T-cell (primary cell): Measurements from ENCODE around the gene SFXN5. TPM values are rescaled to one million over a fixed set of nuclear protein-coding genes. Genes with fewer than 3 reads are reported as not detected.

Experiments
- ATAC-seq, 4 experiments: fragments of 200-7000 bp in 3 of 4; fragments of 150-1000 bp in 1 of 4; cut with Tn5 transposase; replicated peaks in 1 of 4; 1 replicate in 3 of 4; 2 replicates in 1 of 4; pipeline ENCODE4 v1.10.0; 2021; ENCODE audit warnings: moderate library complexity in 3 of 4, mild to moderate bottlenecking in 2 of 4, moderate number of reproducible peaks in 1 of 4
- CTCF ChIA-PET, 2 donors: fragments of 300-600 bp; sonication (Branson Sonifier 250); formaldehyde crosslinking; loops; one replicate each; lab custom pipeline; 2022; ENCODE audit warnings: antibody characterized with exemption in 2 of 2; lab: Charles Lee
- POLR2A ChIA-PET, 2 donors: fragments of 300-600 bp; sonication (Branson Sonifier 250); formaldehyde crosslinking; loops; one replicate each; lab custom pipeline; 2022; ENCODE audit warnings: antibody characterized with exemption in 2 of 2; lab: Charles Lee
- DNase-seq, 35 experiments: peaks; one replicate each; pipeline versions ENCODE4 v3.0.0 to v3.0.0-alpha.2; 2013 to 2023
- H3K27ac ChIP-seq: one replicate; pipeline ENCODE4 v1.5.1; 2013; ENCODE audit warnings: low read length
- H3K27me3 ChIP-seq, 2 experiments: replicated peaks in 1 of 2; 1 replicate in 1 of 2; 2 replicates in 1 of 2; pipeline versions ENCODE4 v1.6.1 to v1.7.0; 2013; ENCODE audit warnings: low read length in 1 of 2, mixed read lengths in 1 of 2; ENCODE audit not compliant: control insufficient read depth in 2 of 2, insufficient read depth in 2 of 2; ENCODE audit errors: extremely low read depth in 1 of 2
- H3K36me3 ChIP-seq, 2 donors: 1 replicate in 1 of 2; 2 replicates in 1 of 2; pipeline versions ENCODE4 v1.6.1 to v1.7.0; 2013; ENCODE audit warnings: low read length in 1 of 2; ENCODE audit not compliant: control insufficient read depth in 2 of 2, insufficient read depth in 1 of 2; ENCODE audit errors: extremely low read depth in 1 of 2
- H3K4me1 ChIP-seq, 2 experiments: 1 replicate in 1 of 2; 2 replicates in 1 of 2; pipeline versions ENCODE4 v1.6.1 to v1.7.0; 2013; ENCODE audit warnings: low read length in 2 of 2, mixed read lengths in 1 of 2; ENCODE audit not compliant: insufficient read depth in 2 of 2, control insufficient read depth in 1 of 2; ENCODE audit errors: extremely low read depth in 1 of 2
- H3K4me3 ChIP-seq, 2 donors: 1 replicate in 1 of 2; 2 replicates in 1 of 2; pipeline versions ENCODE4 v1.5.1 to v1.7.0; 2013; ENCODE audit warnings: mild to moderate bottlenecking in 2 of 2, low read length in 1 of 2, moderate library complexity in 1 of 2; ENCODE audit not compliant: control insufficient read depth in 1 of 2; ENCODE audit errors: extremely low read depth in 1 of 2
- H3K9me3 ChIP-seq: 2 replicates; pipeline ENCODE4 v1.7.0; 2013
- H3K27ac Mint-ChIP-seq, 2 donors: one replicate each; pipeline ENCODE4 v1.8.0; 2020 to 2021; ENCODE audit warnings: mild to moderate bottlenecking in 2 of 2, mixed read lengths in 2 of 2
- H3K27me3 Mint-ChIP-seq, 2 donors: one replicate each; pipeline ENCODE4 v1.8.0; 2021 to 2022; ENCODE audit warnings: mixed read lengths in 2 of 2
- H3K36me3 Mint-ChIP-seq: one replicate; pipeline ENCODE4 v1.8.0; 2021; ENCODE audit warnings: mixed read lengths
- H3K4me1 Mint-ChIP-seq, 3 donors: one replicate each; pipeline ENCODE4 v1.8.0; 2020 to 2022; ENCODE audit warnings: mixed read lengths in 3 of 3, mild to moderate bottlenecking in 1 of 3
- H3K4me3 Mint-ChIP-seq, 3 donors: one replicate each; pipeline ENCODE4 v1.8.0; 2020 to 2022; ENCODE audit warnings: mild to moderate bottlenecking in 3 of 3, mixed read lengths in 3 of 3, moderate library complexity in 3 of 3
- H3K9me3 Mint-ChIP-seq, 3 donors: one replicate each; pipeline ENCODE4 v1.8.0; 2020 to 2022; ENCODE audit warnings: mixed read lengths in 3 of 3
- WGBS: methylation state at CpG from one replicate; pipeline ENCODE4 v1.1.5; 2013; ENCODE audit warnings: missing lambda C conversion rate; ENCODE audit not compliant: insufficient coverage; 5-methylcytosine and 5-hydroxymethylcytosine counted together
- total RNA-seq, 35 experiments: library from RNA in 6 of 35; stranded (reverse) in 6 of 35; fragments of 120-200 nt in 1 of 35; gene quantifications; one replicate each; pipeline versions ENCODE4 v1.2.1 to v1.2.4 and lab custom pipeline; 2013 to 2026

Gene SFXN5
- total RNA-seq, 5 donors from 2014 or later (not counting 1 experiment from before 2014, with no cell fraction given) = 6.3 to 14.2 (median 9.7) TPM

- WGBS = 9% methylated on average over 10 of the region's 11 CpGs
- Histone ChIP-seq H3K36me3 (no peaks in the 10 kb centered on the region), H3K27me3 (peaks cover 10 to 84% of the 10 kb centered on the region in 2 experiments), H3K4me1 (peaks cover 0 to 11% of the 10 kb centered on the region in 2 experiments), H3K4me3 (no peak overlapping the region), H3K9me3 (no peaks in the 10 kb centered on the region), H3K27ac (no peak overlapping the region)
- no peaks in the 10 kb centered on the region for H3K9me3 Mint-ChIP-seq
- H3K4me3 Mint-ChIP-seq = no peak overlapping the region
- H3K4me1 Mint-ChIP-seq = peaks cover 5 to 12% (median 10%) of the 10 kb centered on the region in 3 donors
- H3K36me3 Mint-ChIP-seq = no peaks in the 10 kb centered on the region
- peak in 28 of 35 experiments; percentile 23 to 71 (median 44) for DNase-seq
- ChIA-PET POLR2A (no interaction called here), CTCF (interaction anchor here (0.6 to 2.2 kb wide), 9 partner anchors 8 to 285 kb away, joined by 3 to 19 read pairs (median 7); no protein-coding TSS in a partner anchor)
- H3K27ac Mint-ChIP-seq = no peak overlapping the region
- peak; percentile 56 to 88 (median 78) for ATAC-seq
- H3K27me3 Mint-ChIP-seq = peaks cover 47 to 73% of the 10 kb centered on the region in 2 donors
These were observed 178.9 kb downstream of the SFXN5 start for GRCh38 chr2:72892506-72893173.

Other genes starting within 250 kb of the SFXN5 start
- 10 to 100 TPM; 13.3 to 18.9 (median 16.6) TPM for gene EXOC6B, start 245.7 kb downstream of the SFXN5 start, total RNA-seq
- gene SPR, start 184.3 kb downstream of the SFXN5 start, total RNA-seq = under 1 TPM in 3 of 5 donors, not detected in 2; 0.35 to 0.58 (median 0.39) TPM
- not detected for gene EMX1, start 154.2 kb downstream of the SFXN5 start, total RNA-seq
- gene RAB11FIP5, start 41.2 kb upstream of the SFXN5 start, total RNA-seq = 10 to 100 TPM in 4 of 5 donors, 1 to 10 TPM in 1; 7.9 to 15.2 (median 11.0) TPM
- not detected for gene NOTO, start 130.9 kb upstream of the SFXN5 start, total RNA-seq
- gene SMYD5, start 142.5 kb upstream of the SFXN5 start, total RNA-seq = 10 to 100 TPM; 38.2 to 56.9 (median 44.5) TPM
- 1 to 10 TPM; 6.1 to 9.9 (median 6.4) TPM for gene PRADC1, start 161.5 kb upstream of the SFXN5 start, total RNA-seq
- gene CCT7, start 162.6 kb upstream of the SFXN5 start, total RNA-seq = 100 to 1,000 TPM; 120 to 210 (median 193) TPM
- 10 to 100 TPM; 17.6 to 23.7 (median 19.6) TPM for gene FBXO41, start 212.8 kb upstream of the SFXN5 start, total RNA-seq
- under 1 TPM in 4 of 5 donors, not detected in 1; 0.09 to 0.35 (median 0.19) TPM for gene EGR4, start 221.8 kb upstream of the SFXN5 start, total RNA-seq